SH-SY5Y (cell line): ENCODE measurements around the gene OR10H3.

Experiments used
- GATA2 ChIP-seq: IDR thresholded peaks from 2 replicates; pipeline ENCODE4 v1.6.1; 2011; ENCODE audit warnings: mild to moderate bottlenecking, low read depth, low read length
- GATA3 ChIP-seq: IDR thresholded peaks from 2 replicates; pipeline ENCODE4 v1.6.1; 2011; ENCODE audit warnings: low read depth, mild to moderate bottlenecking, low read length, moderate library complexity

DNA sequence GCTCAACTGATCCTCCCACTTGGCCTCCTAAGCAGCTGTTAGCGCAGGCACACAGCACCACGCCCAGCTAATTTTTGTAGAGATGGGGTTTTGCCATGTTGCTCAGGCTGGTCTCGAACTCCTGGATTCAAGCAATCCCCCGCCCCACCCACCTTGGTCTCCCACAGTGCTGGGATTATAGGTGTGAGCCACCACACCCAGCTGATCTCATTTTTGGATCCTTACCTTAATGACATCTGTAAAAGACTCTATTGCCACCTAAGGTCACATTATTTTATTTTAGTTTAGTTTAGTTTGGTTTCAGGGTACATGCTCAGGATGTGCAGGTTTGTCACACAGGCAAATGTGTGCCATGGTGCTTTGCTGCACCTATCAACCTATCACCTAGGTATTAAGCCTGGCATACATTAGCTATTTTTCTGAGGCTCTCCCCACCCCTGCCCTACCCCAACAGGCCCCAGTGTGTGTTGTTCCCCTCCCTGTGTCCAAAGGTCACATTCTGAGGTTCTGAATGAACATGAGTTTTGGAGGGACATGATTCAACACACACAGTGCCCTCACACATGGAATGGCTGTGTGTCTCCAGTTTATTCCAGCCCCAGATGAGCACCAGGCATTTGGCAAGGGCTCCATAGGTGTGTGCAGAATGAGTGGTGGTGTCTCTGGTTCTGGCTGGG is 50.9 kb downstream of the OR10H3 start:
- TF ChIP-seq GATA2 (no peak), GATA3 (no peak)
